A549 (cell line): ENCODE data around the gene LAMB3.

Experiments used
- BCL3 ChIP-seq: fragments of >200 bp; sonication (Bioruptor Twin); formaldehyde crosslinking; IDR thresholded peaks from 3 replicates; pipeline ENCODE4 v1.6.1; 2016
- CBX2 ChIP-seq: fragments of 200-600 bp; sonication (generic); IDR thresholded peaks from 2 replicates; pipeline ENCODE4 v1.6.1; 2016; ENCODE audit warnings: low read depth, mild to moderate bottlenecking, borderline replicate concordance
- EP300 ChIP-seq, 2 experiments: fragments of >200 bp; sonication (Bioruptor Twin); formaldehyde crosslinking; IDR thresholded peaks; 2 replicates in 1 of 2; 3 replicates in 1 of 2; pipeline ENCODE4 v1.6.1; 2016 to 2017
- POLR2A ChIP-seq: IDR thresholded peaks from 2 replicates; pipeline ENCODE4 v1.6.1; 2012; ENCODE audit warnings: mild to moderate bottlenecking, low read length
- RCOR1 ChIP-seq: fragments of 150-350 bp; IDR thresholded peaks from 2 replicates; pipeline ENCODE4 v1.6.1; 2014; ENCODE audit warnings: antibody characterized with exemption, low read length, low read depth
- TF ChIP-seq, protein P1 (sequence below): fragments of 450-650 bp; IDR thresholded peaks from 2 replicates; pipeline ENCODE4 v1.6.1; 2014; ENCODE audit warnings: antibody characterized with exemption

GRCh38 chr1:209645574-209646452 lies 6.4 kb downstream of the LAMB3 start:
- no peak for TF ChIP-seq CBX2
- no peak for TF ChIP-seq BCL3
- TF ChIP-seq, protein P1, sequence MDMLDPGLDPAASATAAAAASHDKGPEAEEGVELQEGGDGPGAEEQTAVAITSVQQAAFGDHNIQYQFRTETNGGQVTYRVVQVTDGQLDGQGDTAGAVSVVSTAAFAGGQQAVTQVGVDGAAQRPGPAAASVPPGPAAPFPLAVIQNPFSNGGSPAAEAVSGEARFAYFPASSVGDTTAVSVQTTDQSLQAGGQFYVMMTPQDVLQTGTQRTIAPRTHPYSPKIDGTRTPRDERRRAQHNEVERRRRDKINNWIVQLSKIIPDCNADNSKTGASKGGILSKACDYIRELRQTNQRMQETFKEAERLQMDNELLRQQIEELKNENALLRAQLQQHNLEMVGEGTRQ = no peak
- no peak for TF ChIP-seq EP300 (IDR thresholded peaks at IDR 0.05)
- TF ChIP-seq POLR2A = no peak
- TF ChIP-seq RCOR1 = no peak
